Measurements from ENCODE around the gene MAX. TPM values are rescaled to one million over a fixed set of nuclear protein-coding genes. Genes with fewer than 3 reads are reported as not detected.

The MAX gene
- total and polyA plus RNA-seq, 2 of the 8 experiments (the other 6 are each of a cell fraction or from before 2014, with no cell fraction given) = 36.9 to 65.1 TPM

GRCh38 chr14:65117769-65118745 is 15.7 kb upstream of the MAX start:
- CTCF ChIA-PET (ENCODE audit: partially characterized antibody) = interaction anchor here (0.7 to 0.9 kb wide), 2 partner anchors 11 to 27 kb away, joined by 4 to 8 read pairs; no protein-coding TSS in a partner anchor
- FAIRE-seq = no peak
- H3K27ac ChIP-seq (ENCODE audit: low read depth, low read length) = no peak overlapping the region
- TF ChIP-seq NANOG (IDR thresholded peaks at IDR 0.05; ENCODE audit: insufficient read depth, low read depth, low read length, poor library complexity, severe bottlenecking) (no peak), CREB1 (IDR thresholded peaks at IDR 0.05) (no peak), ATF3 (IDR thresholded peaks at IDR 0.05; ENCODE audit: insufficient read depth, low read depth, low read length) (no peak), SP4 (IDR thresholded peaks at IDR 0.05; ENCODE audit: low read length) (no peak), NRF1 (IDR thresholded peaks at IDR 0.05; ENCODE audit: low read depth, low read length) (no peak), ASH2L (IDR thresholded peaks at IDR 0.05; ENCODE audit: low read length) (no peak), JUND (IDR thresholded peaks at IDR 0.05; ENCODE audit: low read length) (no peak), KDM5A (IDR thresholded peaks at IDR 0.05; ENCODE audit: low read length) (no peak), RAD21 (IDR thresholded peaks at IDR 0.05 in 1 of 2, conservative IDR thresholded peaks at IDR 0.05 in 1 of 2; ENCODE audit: low read depth in 2 of 2, low read length in 2 of 2) (no peak), POLR2A (IDR thresholded peaks at IDR 0.05; ENCODE audit: control extremely low read depth in 1 of 2, low read depth in 2 of 2, low read length in 2 of 2) (no peak), EP300 (IDR thresholded peaks at IDR 0.05; ENCODE audit: borderline replicate concordance in 1 of 2, low read depth in 2 of 2, low read length in 2 of 2) (no peak)

More at GRCh38 chr14:65117769-65118745, 15.7 kb upstream of the MAX start:
- Histone ChIP-seq H4K8ac (ENCODE audit: extremely low read depth, insufficient read depth, low read length) (no peak overlapping the region), H2BK20ac (ENCODE audit: low read length) (no peak overlapping the region), H2BK5ac (ENCODE audit: low read depth, low read length) (no peak overlapping the region), H3K4me1 (replicated peaks in 1 of 4; ENCODE audit: control insufficient read depth in 3 of 4, insufficient read depth in 4 of 4, low read length in 3 of 4) (no peaks in the 10 kb centered on the region), H2AK5ac (ENCODE audit: low read depth, low read length) (no peak overlapping the region), H2AFZ (ENCODE audit: low read length) (no peak overlapping the region), H4K91ac (replicated peaks; ENCODE audit: insufficient read length, low read length) (no peak overlapping the region), H3K4me2 (ENCODE audit: insufficient read depth in 1 of 2, low read depth in 2 of 2, low read length in 2 of 2) (no peak overlapping the region), H3K18ac (ENCODE audit: extremely low read depth, low read length) (no peak overlapping the region), H4K20me1 (replicated peaks in 1 of 2; ENCODE audit: control insufficient read depth in 1 of 2, insufficient read depth in 2 of 2, low read length in 2 of 2) (no peaks in the 10 kb centered on the region), H2BK12ac (ENCODE audit: low read depth, low read length) (no peak overlapping the region), H3K9ac (replicated peaks in 1 of 4; ENCODE audit: extremely low read depth in 1 of 4, low read depth in 3 of 4, low read length in 3 of 4) (no peak overlapping the region), H3K4ac (replicated peaks; ENCODE audit: insufficient read length, low read depth, low read length) (no peak overlapping the region), H3K56ac (replicated peaks; ENCODE audit: insufficient read length, low read depth, low read length) (no peak overlapping the region), H3K36me3 (ENCODE audit: control insufficient read depth in 2 of 4, insufficient read depth in 4 of 4, low read length in 3 of 4) (no peaks in the 10 kb centered on the region), H3K23ac (ENCODE audit: insufficient read length) (no peak overlapping the region), H4K5ac (ENCODE audit: insufficient read length, low read depth, low read length) (no peak overlapping the region), H3K4me3 (ENCODE audit: extremely low read depth in 1 of 4, insufficient read depth in 2 of 4, low read depth in 3 of 4, low read length in 4 of 4) (no peak overlapping the region), H3K14ac (ENCODE audit: insufficient read length) (no peak overlapping the region), H3K23me2 (ENCODE audit: low read depth, low read length) (no peaks in the 10 kb centered on the region), H3K79me2 (ENCODE audit: control insufficient read depth in 1 of 2, insufficient read depth in 2 of 2, low read length in 2 of 2) (no peaks in the 10 kb centered on the region), H2BK120ac (replicated peaks; ENCODE audit: low read depth, low read length) (no peak overlapping the region), H3K27me3 (replicated peaks in 1 of 4; ENCODE audit: control insufficient read depth in 3 of 4, extremely low read depth in 1 of 4, insufficient read depth in 3 of 4, low read length in 3 of 4) (no peaks in the 10 kb centered on the region), H3K79me1 (ENCODE audit: low read depth, low read length) (no peaks in the 10 kb centered on the region), H2BK15ac (ENCODE audit: low read length) (no peak overlapping the region), H3K9me3 (ENCODE audit: insufficient read depth in 2 of 2, low read depth in 1 of 2, low read length in 1 of 2) (no peaks in the 10 kb centered on the region)
- POLR2A ChIA-PET (ENCODE audit: partially characterized antibody) = interaction anchor here (1.6 kb wide), 1 partner anchor 12 kb away, joined by 4 read pairs; no protein-coding TSS in a partner anchor
- WGBS, 2 experiments (ENCODE audit: extremely low coverage in 1 of 2, insufficient coverage in 1 of 2, insufficient read length in 1 of 2, insufficient replicate concordance in 2 of 2, low coverage in 1 of 2, low lambda C conversion rate in 2 of 2, missing lambda C conversion rate in 1 of 2) = 87% methylated on average over 15 of the region's 15 CpGs; no CpG with 5 or more reads in 1 of the 2 experiments
- no peak for DNase-seq (ENCODE audit: low read depth in 1 of 2, low spot score in 2 of 2)
